Smooth muscle cell (in vitro differentiated cells): Measurements from ENCODE around the gene CDH4. TPM values are rescaled to one million over a fixed set of nuclear protein-coding genes. Genes with fewer than 3 reads are reported as not detected.

Source experiments
- DNase-seq: peaks from one replicate; lab custom pipeline; 2025; ENCODE audit not compliant: unreplicated experiment; lab: John Stamatoyannopoulos, UW
- H2AFZ ChIP-seq: fragments of 200-600 bp; sonication (generic); 2 replicates; pipeline ENCODE4 v1.6.0; 2016; ENCODE audit warnings: antibody characterized with exemption, low read depth, mild to moderate bottlenecking
- H3F3A ChIP-seq: fragments of 200-600 bp; sonication (generic); 2 replicates; pipeline ENCODE4 v1.6.0; 2017; ENCODE audit warnings: antibody characterized with exemption, low read depth
- H3K27ac ChIP-seq: fragments of 200-600 bp; sonication (generic); 2 replicates; pipeline ENCODE4 v1.5.1; 2016; ENCODE audit warnings: low read depth, mild to moderate bottlenecking
- H3K27me3 ChIP-seq: fragments of 200-600 bp; sonication (generic); 2 replicates; pipeline ENCODE4 v1.6.1; 2016; ENCODE audit warnings: low read depth, mild to moderate bottlenecking
- H3K36me3 ChIP-seq: fragments of 200-600 bp; sonication (generic); 2 replicates; pipeline ENCODE4 v1.5.1; 2016; ENCODE audit warnings: low read depth
- H3K4me1 ChIP-seq: fragments of 200-600 bp; sonication (generic); 2 replicates; pipeline ENCODE4 v1.5.1; 2016; ENCODE audit warnings: low read depth
- H3K4me2 ChIP-seq: fragments of 200-600 bp; sonication (generic); 2 replicates; pipeline ENCODE4 v1.6.0; 2016; ENCODE audit warnings: mild to moderate bottlenecking
- H3K4me3 ChIP-seq: fragments of 200-600 bp; sonication (generic); 2 replicates; pipeline ENCODE4 v1.5.1; 2016; ENCODE audit warnings: mild to moderate bottlenecking
- H3K79me2 ChIP-seq: fragments of 200-600 bp; sonication (generic); 2 replicates; pipeline ENCODE4 v1.6.0; 2016; ENCODE audit warnings: low read depth, mild to moderate bottlenecking
- H3K9ac ChIP-seq: fragments of 200-600 bp; sonication (generic); 2 replicates; pipeline ENCODE4 v1.6.0; 2016; ENCODE audit warnings: low read depth
- H3K9me3 ChIP-seq: fragments of 200-600 bp; sonication (generic); replicated peaks from 2 replicates; pipeline ENCODE4 v1.5.1; 2016; ENCODE audit warnings: low read depth
- H4K20me1 ChIP-seq: fragments of 200-600 bp; sonication (generic); 2 replicates; pipeline ENCODE4 v1.6.0; 2016; ENCODE audit warnings: low read depth
- CTCF ChIP-seq: fragments of 200-600 bp; sonication (generic); IDR thresholded peaks from 2 replicates; pipeline ENCODE4 v1.5.1; 2017; ENCODE audit warnings: borderline replicate concordance, mild to moderate bottlenecking, antibody characterized with exemption; ENCODE audit not compliant: insufficient read depth, poor library complexity, severe bottlenecking
- WGBS: methylation state at CpG from one replicate; pipeline ENCODE4 v1.1.7; 2016; ENCODE audit warnings: low lambda C conversion rate; 5-methylcytosine and 5-hydroxymethylcytosine counted together
- polyA plus RNA-seq: library from polyadenylated mRNA; unstranded; fragments of >200 nt; fragmentation: Nextera tagmentation; extraction: Ambion mirVana; gene quantifications from 2 replicates; pipeline ENCODE4 v1.2.1, GENCODE V29; 2016
- total RNA-seq: library from RNA; depleted of rRNA; stranded (reverse); fragments of >200 nt; gene quantifications from 2 replicates; pipeline ENCODE4 v1.2.3, GENCODE V29; 2014

Gene CDH4
- total and polyA plus RNA-seq, 2 experiments from 2014 or later, result 0.03 to 0.04 TPM

- WGBS, result 93% methylated on average over 35 of the region's 35 CpGs
- TF ChIP-seq CTCF, result no peak
- Histone ChIP-seq H3K4me2 (no peak overlapping the region), H4K20me1 (no peaks in the 10 kb centered on the region), H3K4me3 (no peak overlapping the region), H3K4me1 (no peaks in the 10 kb centered on the region), H3K9ac (no peak overlapping the region), H3K27ac (no peak overlapping the region), H3K27me3 (peaks cover 27% of the 10 kb centered on the region), H3K9me3 (no peaks in the 10 kb centered on the region), H3F3A (no peaks in the 10 kb centered on the region), H3K36me3 (no peaks in the 10 kb centered on the region), H3K79me2 (no peaks in the 10 kb centered on the region), H2AFZ (no peak overlapping the region)
- no peak for DNase-seq
These were observed 293.1 kb downstream of the CDH4 start for GRCh38 chr20:61544910-61545889.

DNA sequence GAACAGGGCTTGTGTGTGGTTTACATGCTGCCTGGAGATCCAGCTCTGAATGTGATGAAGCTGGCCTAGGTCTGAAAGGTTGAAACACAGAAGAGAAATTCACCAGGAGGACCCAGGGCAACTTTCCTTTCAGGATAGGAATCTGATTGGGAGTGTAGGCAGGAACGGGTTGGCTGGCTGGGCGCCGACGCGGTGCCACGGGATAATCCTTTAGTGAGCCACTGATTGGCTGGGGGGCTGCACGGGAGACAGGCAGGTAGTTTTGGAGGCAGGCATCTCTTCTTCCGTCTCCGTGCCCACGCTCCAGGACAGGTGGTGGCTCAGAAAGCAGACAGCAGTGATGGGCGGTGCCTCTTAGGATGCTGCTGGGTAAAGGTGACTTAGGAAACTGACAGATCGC, 294.6 kb downstream of the CDH4 start:
- WGBS, result 96% methylated on average over 12 of the region's 12 CpGs
- Histone ChIP-seq H3K4me1 (no peaks in the 10 kb centered on the region), H3K27me3 (peaks cover 20% of the 10 kb centered on the region), H3F3A (no peaks in the 10 kb centered on the region), H3K4me3 (no peak overlapping the region), H3K79me2 (no peaks in the 10 kb centered on the region), H4K20me1 (no peaks in the 10 kb centered on the region), H3K9me3 (no peaks in the 10 kb centered on the region), H3K9ac (no peak overlapping the region), H3K36me3 (no peaks in the 10 kb centered on the region), H3K27ac (no peak overlapping the region), H2AFZ (no peak overlapping the region), H3K4me2 (no peak overlapping the region)
- no peak for TF ChIP-seq CTCF
- DNase-seq, result no peak

- no peaks in the 10 kb centered on the region for H3K79me2 ChIP-seq
- no peaks in the 10 kb centered on the region for H3F3A ChIP-seq
- H3K4me3 ChIP-seq, result no peak overlapping the region
- H3K4me1 ChIP-seq, result no peaks in the 10 kb centered on the region
- no peak overlapping the region for H3K4me2 ChIP-seq
- WGBS, result 93% methylated on average over 4 of the region's 4 CpGs
- no peaks in the 10 kb centered on the region for H3K9me3 ChIP-seq
- no peak overlapping the region for H3K9ac ChIP-seq
- H3K27ac ChIP-seq, result no peak overlapping the region
- H4K20me1 ChIP-seq, result no peaks in the 10 kb centered on the region
- DNase-seq, result no peak
- TF ChIP-seq CTCF, result no peak
- no peaks in the 10 kb centered on the region for H3K36me3 ChIP-seq
- peaks cover 20% of the 10 kb centered on the region for H3K27me3 ChIP-seq
- H2AFZ ChIP-seq, result no peak overlapping the region
These were observed 296.0 kb downstream of the CDH4 start for GRCh38 chr20:61548069-61548468.
